CD4-positive, alpha-beta T cell (primary cell): Measurements from ENCODE around the gene PCLO. TPM values are rescaled to one million over a fixed set of nuclear protein-coding genes. Genes with fewer than 3 reads are reported as not detected.

ENCODE experiments used
- ATAC-seq: fragments of 200-7000 bp; cut with Tn5 transposase; one replicate; pipeline ENCODE4 v1.10.0; 2022; ENCODE audit warnings: mild to moderate bottlenecking; ENCODE audit not compliant: poor library complexity
- CTCF ChIA-PET: fragments of 350-600 bp; sonication (Branson Sonifier 250); formaldehyde crosslinking; loops from one replicate; lab custom pipeline; 2021; ENCODE audit warnings: antibody characterized with exemption, inconsistent platforms; lab: Charles Lee
- POLR2A ChIA-PET: fragments of 350-600 bp; sonication (Branson Sonifier 250); formaldehyde crosslinking; loops from one replicate; lab custom pipeline; 2021; ENCODE audit warnings: antibody characterized with exemption, inconsistent platforms; lab: Charles Lee
- DNase-seq, 14 experiments: peaks; one replicate each; pipeline ENCODE4 v3.0.0-alpha.2; 2013 to 2020; ENCODE audit warnings: mixed read lengths in 2 of 14
- H3K27ac ChIP-seq, 2 donors: one replicate each; pipeline versions ENCODE4 v1.5.1 to v1.7.0; 2013; ENCODE audit warnings: low read length in 2 of 2, low read depth in 1 of 2, mild to moderate bottlenecking in 1 of 2
- H3K27me3 ChIP-seq, 2 experiments: 1 replicate in 1 of 2; 2 replicates in 1 of 2; pipeline versions ENCODE4 v1.6.1 to v1.7.0; 2013; ENCODE audit warnings: low read length in 2 of 2, control low read depth in 1 of 2, mild to moderate bottlenecking in 1 of 2, moderate library complexity in 1 of 2; ENCODE audit not compliant: insufficient read depth in 2 of 2, control insufficient read depth in 1 of 2
- H3K36me3 ChIP-seq: one replicate; pipeline ENCODE4 v1.6.1; 2013; ENCODE audit warnings: low read length, control low read depth; ENCODE audit not compliant: insufficient read depth
- H3K4me1 ChIP-seq: one replicate; pipeline ENCODE4 v1.6.1; 2013; ENCODE audit warnings: low read length, control low read depth; ENCODE audit not compliant: insufficient read depth
- H3K4me3 ChIP-seq: one replicate; pipeline ENCODE4 v1.5.1; 2013; ENCODE audit warnings: mild to moderate bottlenecking, low read length, moderate library complexity
- H3K9me3 ChIP-seq, 2 experiments: 1 replicate in 1 of 2; 2 replicates in 1 of 2; pipeline versions ENCODE4 v1.6.1 to v1.7.0; 2013; ENCODE audit warnings: low read length in 2 of 2, mild to moderate bottlenecking in 2 of 2, control low read depth in 1 of 2, moderate library complexity in 1 of 2; ENCODE audit not compliant: control insufficient read depth in 1 of 2, insufficient read depth in 1 of 2
- H3K27ac Mint-ChIP-seq: one replicate; pipeline ENCODE4 v1.8.0; 2020; ENCODE audit warnings: mixed read lengths
- H3K27me3 Mint-ChIP-seq: one replicate; pipeline ENCODE4 v1.8.0; 2021; ENCODE audit warnings: mixed read lengths
- H3K36me3 Mint-ChIP-seq: one replicate; pipeline ENCODE4 v1.8.0; 2021; ENCODE audit warnings: low read depth, mixed read lengths
- H3K4me1 Mint-ChIP-seq: one replicate; pipeline ENCODE4 v1.8.0; 2021; ENCODE audit warnings: low read depth, mixed read lengths
- H3K4me3 Mint-ChIP-seq: one replicate; pipeline ENCODE4 v1.8.0; 2020; ENCODE audit warnings: mild to moderate bottlenecking, mixed read lengths
- H3K9me3 Mint-ChIP-seq: one replicate; pipeline ENCODE4 v1.8.0; 2020; ENCODE audit warnings: mixed read lengths
- CTCF ChIP-seq: fragments of 200-600 bp; IDR thresholded peaks from one replicate; pipeline ENCODE4 v1.8.0; 2022; ENCODE audit warnings: antibody characterized with exemption, mild to moderate bottlenecking
- intact Hi-C, 2 experiments: fragments of 100-400 bp; cut with DNase I in 1 of 2; cut with micrococcal nuclease in 1 of 2; formaldehyde crosslinking; loops; one replicate each; pipeline versions ENCODE4 v1.15.1 to v1.9.0; 2023 to 2025; cut with DNase I, micrococcal nuclease
- polyA plus RNA-seq, 2 donors: library from polyadenylated mRNA; unstranded; fragments of 120-200 nt; gene quantifications; one replicate each; pipeline ENCODE4 v1.2.1, GENCODE V29; 2013
- total RNA-seq, 174 experiments: library from RNA in 2 of 174; stranded (reverse) in 2 of 174; gene quantifications; one replicate each; pipeline ENCODE4 v1.2.3 and lab custom pipeline; 2021 to 2026

The PCLO gene
- total RNA-seq (not detected), total RNA-seq (lab: John Stamatoyannopoulos, UW) (0 to 0.54 (median 0) reads per million in 172 experiments)
- not detected for polyA plus RNA-seq (2013, experiment 1 of 2)
- polyA plus RNA-seq (2013, experiment 2 of 2): 0.01 TPM

DNA sequence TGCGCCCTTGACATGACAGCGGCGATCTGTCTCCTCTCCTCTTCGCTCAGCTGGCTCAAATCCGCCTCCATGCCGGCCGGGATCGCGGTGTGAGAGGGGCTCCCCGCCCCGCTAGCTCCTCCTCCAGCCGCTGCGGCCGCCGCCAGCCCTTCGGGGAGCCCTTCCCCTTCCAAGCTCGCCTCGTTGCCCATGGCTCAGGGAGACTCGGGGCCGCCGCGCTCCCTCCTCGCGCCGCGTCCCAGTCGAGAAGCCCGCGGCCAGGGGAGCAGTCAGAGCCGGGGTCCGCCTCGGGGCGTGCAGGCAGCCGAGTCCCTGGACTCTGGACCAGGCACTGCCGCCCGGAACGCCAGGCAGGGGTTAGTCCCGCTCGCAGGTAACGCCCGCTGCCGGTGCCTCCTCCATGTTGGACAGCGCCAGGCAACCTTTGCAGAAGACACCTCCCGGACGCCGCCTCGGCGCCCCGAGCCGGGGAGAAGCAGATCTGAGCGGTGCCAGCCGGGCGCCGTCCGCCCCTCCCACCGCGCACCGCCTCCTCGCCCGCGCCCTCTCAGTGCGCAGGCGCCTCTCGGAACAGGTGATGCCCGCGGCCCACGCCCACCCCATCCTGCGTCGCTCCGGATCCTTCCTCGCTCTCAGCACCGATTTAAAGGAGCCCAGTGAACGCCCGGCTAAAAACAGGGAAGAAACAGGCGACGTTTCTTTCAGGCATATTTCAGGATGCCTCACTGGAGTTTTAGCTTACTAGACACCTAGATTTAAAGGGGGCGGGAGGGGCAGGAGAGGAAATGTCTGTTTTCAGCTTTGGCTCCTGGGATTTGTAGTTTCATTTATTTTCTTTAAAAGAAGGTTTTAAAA is at the start of gene PCLO:
Gene PCLO (minus strand): TSS at position 483 of the 855 bp plus-strand sequence. CDS start 292 bp downstream, at position 191.
- Mint-ChIP-seq H3K27me3 (peaks cover 20% of the 10 kb centered on the region), H3K4me3 (peak within 1 kb of the TSS; percentile 30), H3K27ac (no peak within 1 kb of the TSS), H3K36me3 (no peaks in the 10 kb centered on the region), H3K4me1 (peaks cover 6% of the 10 kb centered on the region), H3K9me3 (no peaks in the 10 kb centered on the region)
- peak; percentile 65 for ATAC-seq
- no peak within 1 kb of the TSS for H3K27ac ChIP-seq
- peaks cover 0 to 9% of the 10 kb centered on the region in 2 experiments for H3K9me3 ChIP-seq
- TF ChIP-seq CTCF: no peak
- H3K27me3 ChIP-seq: peaks cover 9 to 13% of the 10 kb centered on the region in 2 experiments
- H3K36me3 ChIP-seq: no peaks in the 10 kb centered on the region
- ChIA-PET POLR2A (no interaction called here), CTCF (no interaction called here)
- peak in 7 of 14 experiments; percentile 7 to 40 (median 28) for DNase-seq
- peak within 1 kb of the TSS; percentile 13 for H3K4me3 ChIP-seq
- peaks cover 4% of the 10 kb centered on the region for H3K4me1 ChIP-seq
- intact Hi-C loops: no loop called here

DNA sequence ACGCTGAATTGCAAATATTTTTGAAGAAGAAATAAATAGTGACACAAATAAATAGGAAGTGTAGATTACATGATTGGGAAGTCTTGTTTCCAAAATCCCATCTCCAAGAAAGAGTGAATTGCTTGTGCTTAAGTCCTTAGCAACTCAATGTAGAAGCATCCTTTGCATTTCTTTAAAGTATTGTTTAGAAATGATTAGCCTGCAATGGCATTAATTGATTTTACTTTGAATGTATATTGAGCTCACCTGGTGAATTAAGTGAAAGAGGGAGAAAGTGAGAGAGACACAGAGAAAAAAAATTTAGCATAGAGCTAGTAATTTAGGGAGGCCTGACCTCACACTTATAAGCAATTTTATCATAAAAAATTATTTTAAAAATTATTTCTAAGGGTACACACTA is 49.0 kb upstream of the PCLO start:
- no peak for TF ChIP-seq CTCF
- Mint-ChIP-seq H3K27ac (no peak overlapping the region), H3K9me3 (peaks cover 7% of the 10 kb centered on the region), H3K4me1 (no peaks in the 10 kb centered on the region), H3K4me3 (no peak overlapping the region), H3K36me3 (no peaks in the 10 kb centered on the region), H3K27me3 (no peaks in the 10 kb centered on the region)
- no peaks in the 10 kb centered on the region for H3K27me3 ChIP-seq
- POLR2A ChIA-PET: no interaction called here
- no peak overlapping the region for H3K4me3 ChIP-seq
- H3K36me3 ChIP-seq: no peaks in the 10 kb centered on the region
- ATAC-seq: no peak
- intact Hi-C loops: no loop called here
- DNase-seq: no peak
- no peak overlapping the region for H3K27ac ChIP-seq
- CTCF ChIA-PET: no interaction called here
- peaks cover 0 to 3% of the 10 kb centered on the region in 2 experiments for H3K9me3 ChIP-seq
- no peaks in the 10 kb centered on the region for H3K4me1 ChIP-seq

- no peaks in the 10 kb centered on the region for H3K27me3 ChIP-seq
- ATAC-seq: no peak
- H3K27ac ChIP-seq: no peak overlapping the region
- H3K4me1 ChIP-seq: no peaks in the 10 kb centered on the region
- no peak for TF ChIP-seq CTCF
- Mint-ChIP-seq H3K27ac (no peak overlapping the region), H3K4me3 (no peak overlapping the region), H3K9me3 (peaks cover 7% of the 10 kb centered on the region), H3K27me3 (no peaks in the 10 kb centered on the region), H3K4me1 (no peaks in the 10 kb centered on the region), H3K36me3 (no peaks in the 10 kb centered on the region)
- no peak overlapping the region for H3K4me3 ChIP-seq
- peaks cover 0 to 3% of the 10 kb centered on the region in 2 experiments for H3K9me3 ChIP-seq
- ChIA-PET POLR2A (no interaction called here), CTCF (no interaction called here)
- no peaks in the 10 kb centered on the region for H3K36me3 ChIP-seq
- DNase-seq: no peak
- intact Hi-C loops: no loop called here
Observed at GRCh38 chr7:83210479-83210878, 47.8 kb upstream of the PCLO start.
